GM12878 (cell line): Measurements from ENCODE around the gene KCTD16. TPM values are rescaled to one million over a fixed set of nuclear protein-coding genes. Genes with fewer than 3 reads are reported as not detected.

Source experiments
- ATAC-seq: fragments of 200-7000 bp; cut with Tn5 transposase; 3 replicates; pipeline ENCODE4 v1.9.1; 2020; ENCODE audit warnings: mild to moderate bottlenecking, moderate library complexity
- BruUV-seq: library from RNA; stranded (reverse); fragments of 400-500 nt; replicated peaks from 2 replicates; lab custom pipeline; 2021; lab: Mats Ljungman, UMichigan
- CTCF ChIA-PET: fragments of 300-600 bp; sonication (Branson Sonifier 250); formaldehyde crosslinking; extraction: SDS; loops from one replicate; lab custom pipeline; 2021; ENCODE audit warnings: inconsistent platforms; lab: Yijun Ruan, JAX
- POLR2A ChIA-PET: fragments of 350-600 bp; formaldehyde crosslinking; extraction: SDS; loops from one replicate; lab custom pipeline; 2021; ENCODE audit warnings: inconsistent platforms; lab: Charles Lee
- RAD21 ChIA-PET: fragments of 300-600 bp; sonication (Branson Sonifier 250); formaldehyde crosslinking; loops from one replicate; lab custom pipeline; 2023; ENCODE audit warnings: antibody characterized with exemption; ENCODE audit not compliant: unreplicated experiment; lab: Charles Lee
- SMC1A ChIA-PET: fragments of 300-600 bp; sonication (Branson Sonifier 250); formaldehyde crosslinking; loops from one replicate; lab custom pipeline; 2023; ENCODE audit not compliant: unreplicated experiment, uncharacterized antibody; lab: Charles Lee
- DNase-seq: peaks from one replicate; pipeline ENCODE4 v3.0.0-alpha.2; 2011; ENCODE audit warnings: low read depth, low spot score
- FAIRE-seq: peaks from 3 replicates; lab custom pipeline; 2011; peaks lifted over from hg19 to GRCh38; lab: Jason Lieb, UNC
- H2AFZ ChIP-seq: 2 replicates; pipeline ENCODE4 v1.6.0; 2011; ENCODE audit warnings: low read depth, low read length, control low read depth; ENCODE audit not compliant: control insufficient read depth
- H3K27ac ChIP-seq: 2 replicates; pipeline ENCODE4 v1.5.1; 2011; ENCODE audit warnings: control low read depth; ENCODE audit not compliant: control insufficient read depth, insufficient read depth
- H3K27me3 ChIP-seq, 2 experiments: replicated peaks in 1 of 2; 2 replicates each; pipeline versions ENCODE4 v1.6.0 to v1.6.1; 2011; ENCODE audit warnings: low read length in 1 of 2; ENCODE audit not compliant: control insufficient read depth in 2 of 2, insufficient read depth in 2 of 2
- H3K36me3 ChIP-seq, 2 experiments: 2 replicates each; pipeline ENCODE4 v1.5.1; 2011; ENCODE audit warnings: low read length in 1 of 2; ENCODE audit not compliant: control insufficient read depth in 2 of 2, insufficient read depth in 2 of 2
- H3K4me1 ChIP-seq: 2 replicates; pipeline ENCODE4 v1.6.1; 2011; ENCODE audit warnings: mild to moderate bottlenecking, low read length, moderate library complexity, mixed read lengths; ENCODE audit not compliant: control insufficient read depth, insufficient read depth
- H3K4me2 ChIP-seq: 2 replicates; pipeline ENCODE4 v1.6.0; 2011; ENCODE audit warnings: control low read depth; ENCODE audit not compliant: control insufficient read depth, insufficient read depth
- H3K4me3 ChIP-seq: fragments of 200-600 bp; sonication (generic); 2 replicates; pipeline ENCODE4 v1.5.1; 2016
- H3K79me2 ChIP-seq: 2 replicates; pipeline ENCODE4 v1.6.0; 2011; ENCODE audit warnings: low read length; ENCODE audit not compliant: control insufficient read depth, insufficient read depth
- H3K9ac ChIP-seq: 2 replicates; pipeline ENCODE4 v1.8.0; 2011; ENCODE audit warnings: low read length, control low read depth, mixed read lengths; ENCODE audit not compliant: control insufficient read depth, insufficient read depth
- H3K9me3 ChIP-seq: replicated peaks from 3 replicates; pipeline ENCODE4 v1.5.1; 2011; ENCODE audit warnings: mild to moderate bottlenecking, low read length; ENCODE audit not compliant: control insufficient read depth, insufficient read depth
- H4K20me1 ChIP-seq: 2 replicates; pipeline ENCODE4 v1.6.0; 2011; ENCODE audit not compliant: control insufficient read depth, insufficient read depth
- NR2C2 ChIP-seq: IDR thresholded peaks from 2 replicates; pipeline ENCODE4 v1.6.1; 2011; ENCODE audit warnings: borderline replicate concordance, low read depth; ENCODE audit not compliant: control insufficient read depth, insufficient read length
- USF2 ChIP-seq: IDR thresholded peaks from 2 replicates; pipeline ENCODE4 v1.6.1; 2011; ENCODE audit warnings: low read depth, low read length, improper control_type of control experiment, borderline replicate concordance
- WGBS: methylation state at CpG from one replicate; pipeline ENCODE4 v1.1.6; 2016; ENCODE audit warnings: low lambda C conversion rate; ENCODE audit not compliant: insufficient replicate concordance, insufficient coverage; ENCODE audit errors: missing lambda C conversion rate; 5-methylcytosine and 5-hydroxymethylcytosine counted together
- in situ Hi-C: fragments of 300-500 bp; cut with MboI; formaldehyde crosslinking; loops from 9 replicates; pipeline ENCODE4 v1.14.3; 2018; ENCODE audit warnings: mixed read lengths
- intact Hi-C: fragments of 100-400 bp; cut with micrococcal nuclease; formaldehyde crosslinking; loops from one replicate; pipeline ENCODE4 v1.14.2; 2022; ENCODE audit not compliant: unreplicated experiment
- polyA plus RNA-seq, 11 experiments: library from polyadenylated mRNA; depleted of rRNA in 4 of 11; unstranded in 6 of 11; stranded (reverse) in 5 of 11; fragments of >200 nt; fragmentation: Nextera tagmentation in 4 of 11; fragmentation: Illumina TruSeq in 1 of 11; extraction: Ambion mirVana in 4 of 11; extraction: Trizol in 1 of 11; gene quantifications; 1 replicate in 1 of 11; 2 replicates in 10 of 11; pipeline versions ENCODE4 v1.2.1 to v1.2.3, GENCODE V29; 2011 to 2016; ENCODE audit warnings: inconsistent platforms in 2 of 11, missing spikeins in 2 of 11, low read depth in 1 of 11
- total RNA-seq, 4 experiments: library from RNA; depleted of rRNA in 3 of 4; stranded (reverse); fragments of >200 nt in 3 of 4; fragmentation: Illumina TruSeq in 1 of 4; extraction: Trizol in 1 of 4; gene quantifications; 2 replicates each; pipeline versions ENCODE4 v1.2.1 to v1.2.3, GENCODE V29; 2013 to 2021
- TF ChIP-seq, protein P1 (sequence below): fragments of 450-650 bp; formaldehyde crosslinking; IDR thresholded peaks from 2 replicates; pipeline ENCODE4 v1.5.0; 2022; ENCODE audit warnings: mild to moderate bottlenecking, missing genetic modification characterization

Gene KCTD16
- total and polyA plus RNA-seq, 10 of the 15 experiments (the other 5 are each of a cell fraction or from before 2014, with no cell fraction given) = 0.03 to 0.10 (median 0.06) TPM; not detected in 3

DNA sequence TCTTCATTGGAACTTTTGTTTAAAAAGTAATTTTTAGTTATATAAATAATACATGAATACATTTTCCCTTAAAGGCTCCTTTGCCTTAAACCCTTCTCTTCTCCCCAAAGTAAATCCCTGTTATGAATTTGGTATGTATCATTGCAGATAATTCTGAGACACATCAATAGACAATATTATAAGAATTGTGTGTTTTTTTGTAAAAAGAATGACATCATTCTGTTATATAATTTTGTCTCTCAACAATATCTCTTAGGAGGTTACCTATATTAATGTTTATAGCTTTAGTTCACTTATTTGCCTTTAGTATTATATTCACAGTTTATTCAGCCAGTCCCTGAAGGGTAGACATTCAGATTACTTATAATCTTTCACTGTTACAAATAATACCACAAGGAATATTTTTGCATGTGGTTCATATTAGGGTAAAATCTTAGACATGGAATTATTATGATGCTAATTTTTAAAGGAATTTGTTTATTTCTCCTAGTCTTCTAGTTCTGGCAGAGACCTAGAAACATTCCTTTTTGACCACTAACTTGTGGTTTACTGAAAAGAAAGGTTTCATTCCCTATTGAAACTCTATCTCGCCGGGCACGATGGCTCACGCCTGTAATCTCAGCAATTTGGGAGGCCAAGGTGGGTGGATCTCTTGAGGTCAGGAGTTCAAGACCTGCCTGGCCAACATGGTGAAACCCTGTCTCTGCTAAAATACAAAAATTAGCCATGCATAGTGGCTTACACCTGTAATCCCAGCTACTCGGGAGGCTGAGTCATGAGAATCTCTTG, 105.6 kb downstream of the KCTD16 start:
- Histone ChIP-seq H2AFZ (no peak overlapping the region), H3K27ac (no peak overlapping the region), H3K4me2 (no peak overlapping the region), H3K4me1 (no peaks in the 10 kb centered on the region), H3K4me3 (no peak overlapping the region), H3K9me3 (no peaks in the 10 kb centered on the region), H3K36me3 (no peaks in the 10 kb centered on the region), H3K27me3 (no peaks in the 10 kb centered on the region), H3K9ac (no peak overlapping the region), H3K79me2 (no peaks in the 10 kb centered on the region), H4K20me1 (no peaks in the 10 kb centered on the region)
- ChIA-PET POLR2A (no interaction called here), CTCF (no interaction called here), SMC1A (no interaction called here), RAD21 (no interaction called here)
- BruUV-seq = no TSS peak
- WGBS = 23% methylated on average over 5 of the region's 5 CpGs
- no peak for FAIRE-seq
- in situ Hi-C loops = no loop called here
- DNase-seq = no peak
- TF ChIP-seq NR2C2 (no peak), USF2 (no peak)
- TF ChIP-seq, protein P1, sequence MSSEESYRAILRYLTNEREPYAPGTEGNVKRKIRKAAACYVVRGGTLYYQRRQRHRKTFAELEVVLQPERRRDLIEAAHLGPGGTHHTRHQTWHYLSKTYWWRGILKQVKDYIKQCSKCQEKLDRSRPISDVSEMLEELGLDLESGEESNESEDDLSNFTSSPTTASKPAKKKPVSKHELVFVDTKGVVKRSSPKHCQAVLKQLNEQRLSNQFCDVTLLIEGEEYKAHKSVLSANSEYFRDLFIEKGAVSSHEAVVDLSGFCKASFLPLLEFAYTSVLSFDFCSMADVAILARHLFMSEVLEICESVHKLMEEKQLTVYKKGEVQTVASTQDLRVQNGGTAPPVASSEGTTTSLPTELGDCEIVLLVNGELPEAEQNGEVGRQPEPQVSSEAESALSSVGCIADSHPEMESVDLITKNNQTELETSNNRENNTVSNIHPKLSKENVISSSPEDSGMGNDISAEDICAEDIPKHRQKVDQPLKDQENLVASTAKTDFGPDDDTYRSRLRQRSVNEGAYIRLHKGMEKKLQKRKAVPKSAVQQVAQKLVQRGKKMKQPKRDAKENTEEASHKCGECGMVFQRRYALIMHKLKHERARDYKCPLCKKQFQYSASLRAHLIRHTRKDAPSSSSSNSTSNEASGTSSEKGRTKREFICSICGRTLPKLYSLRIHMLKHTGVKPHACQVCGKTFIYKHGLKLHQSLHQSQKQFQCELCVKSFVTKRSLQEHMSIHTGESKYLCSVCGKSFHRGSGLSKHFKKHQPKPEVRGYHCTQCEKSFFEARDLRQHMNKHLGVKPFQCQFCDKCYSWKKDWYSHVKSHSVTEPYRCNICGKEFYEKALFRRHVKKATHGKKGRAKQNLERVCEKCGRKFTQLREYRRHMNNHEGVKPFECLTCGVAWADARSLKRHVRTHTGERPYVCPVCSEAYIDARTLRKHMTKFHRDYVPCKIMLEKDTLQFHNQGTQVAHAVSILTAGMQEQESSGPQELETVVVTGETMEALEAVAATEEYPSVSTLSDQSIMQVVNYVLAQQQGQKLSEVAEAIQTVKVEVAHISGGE = no peak
- intact Hi-C loops = no loop called here
- ATAC-seq = no peak
